HG02642 (cell line): ENCODE data around the gene RTEL1.
"Not testable (repeated sequence)": the region's sequence is repeated elsewhere in the genome, so short reads cannot be mapped to it uniquely, and the experiment has no call there.

Experiments
- ATAC-seq: cut with Tn5 transposase; IDR thresholded peaks from one replicate; pipeline ENCODE4 v1.9.1; 2021; ENCODE audit warnings: mild to moderate bottlenecking; ENCODE audit not compliant: unreplicated experiment, poor library complexity

RTEL1 gene

DNA sequence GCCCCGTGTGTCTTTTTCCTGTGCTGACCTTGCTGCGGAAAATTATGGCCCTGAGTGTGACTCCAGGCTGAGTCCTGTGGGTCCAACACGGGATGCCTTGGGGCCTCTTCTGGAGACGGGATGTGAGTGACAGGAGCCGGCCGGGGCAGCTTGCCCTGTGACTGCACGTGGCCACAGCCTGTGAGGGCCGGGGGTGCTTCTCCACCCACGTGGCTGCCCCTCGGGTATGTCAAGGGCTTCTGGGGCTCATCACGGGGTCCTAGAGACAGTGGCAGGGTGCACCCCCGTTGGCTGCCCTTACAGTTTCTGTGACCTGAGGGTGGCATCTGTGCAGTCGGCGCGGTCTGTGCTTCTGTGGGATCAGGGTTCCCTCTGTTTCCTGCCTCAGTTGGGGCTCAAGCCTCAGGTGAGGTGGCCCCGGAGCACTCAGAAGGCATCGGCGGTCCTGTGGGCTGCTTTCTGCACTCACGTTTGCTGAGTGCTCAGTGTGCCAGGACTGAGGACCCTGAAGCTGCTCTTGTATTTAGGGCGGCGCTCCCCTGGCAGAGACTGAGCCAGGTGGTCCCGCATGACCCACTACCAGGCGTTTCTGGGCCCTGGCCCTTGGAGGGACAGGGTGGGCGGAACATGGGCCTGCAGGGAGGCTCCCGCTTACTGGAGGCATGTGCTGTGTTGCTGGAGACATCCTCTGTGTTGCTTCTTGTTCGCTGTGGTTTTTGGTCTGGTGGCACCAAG, 5.4 kb downstream of the RTEL1 start:
- ATAC-seq, result no peak

DNA sequence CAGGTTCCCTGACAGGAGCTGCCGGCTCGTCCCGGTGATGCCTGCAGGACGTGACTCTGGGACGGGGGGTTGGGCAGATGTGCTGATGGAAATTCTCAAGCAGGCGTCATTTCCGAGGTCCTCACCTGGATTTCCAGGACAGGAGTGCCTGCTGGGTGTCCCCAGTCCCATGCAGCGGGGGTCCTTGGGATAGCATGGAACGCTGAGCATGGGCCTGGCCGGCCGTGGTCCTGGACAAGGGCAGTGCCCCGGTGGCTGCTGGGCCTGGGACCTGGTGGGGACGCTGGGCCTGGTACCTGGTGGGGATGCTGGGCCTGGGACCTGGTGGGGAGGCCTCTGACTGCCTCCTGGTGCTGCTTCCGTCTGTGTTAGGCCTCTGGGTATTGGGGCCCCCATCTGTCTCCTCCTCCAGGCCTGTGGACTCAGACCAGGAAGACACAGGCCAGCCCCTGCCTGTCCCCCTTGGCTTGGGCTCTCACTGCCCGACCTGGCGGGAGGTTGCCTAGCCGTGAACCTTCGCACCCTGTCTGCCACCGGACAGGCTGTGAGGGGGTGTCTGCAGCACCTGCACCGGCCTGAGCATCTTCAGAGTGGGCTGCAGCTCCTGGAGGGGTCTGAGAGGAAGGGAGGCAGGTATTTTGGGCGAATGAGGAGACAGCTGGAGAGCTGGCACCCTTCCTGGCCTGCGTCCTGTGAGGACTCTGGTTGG, 6.2 kb downstream of the RTEL1 start:
- no peak for ATAC-seq

- no peak for ATAC-seq
Observed at GRCh38 chr20:63664861-63665594, 6.9 kb downstream of the RTEL1 start.

DNA sequence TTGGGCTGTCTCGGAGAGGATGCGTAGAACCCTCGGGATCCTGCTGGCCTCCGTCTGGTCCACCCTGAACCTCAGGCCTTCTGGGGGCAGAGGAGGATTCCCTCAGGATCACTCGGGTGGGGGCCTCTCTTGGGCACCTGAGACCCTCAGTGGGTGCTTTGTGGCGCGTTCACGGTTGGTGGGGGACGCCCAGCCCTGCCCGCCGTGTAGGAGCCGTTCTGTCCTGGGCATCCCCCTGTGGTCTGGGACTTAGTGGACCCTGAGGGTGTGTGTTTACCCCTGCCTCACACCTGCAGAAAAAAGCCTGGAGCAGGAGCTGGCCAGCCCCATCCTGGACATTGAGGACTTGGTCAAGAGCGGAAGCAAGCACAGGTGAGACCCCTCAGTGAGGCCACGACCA, 7.6 kb downstream of the RTEL1 start:
- ATAC-seq, result no peak

- no peak for ATAC-seq
Observed at GRCh38 chr20:63667858-63668257, 9.7 kb downstream of the RTEL1 start.

- no peak for ATAC-seq
Observed at GRCh38 chr20:63668351-63668750, 10.2 kb downstream of the RTEL1 start.

- not testable (repeated sequence) for ATAC-seq
Observed at GRCh38 chr20:63671695-63672094, 13.6 kb downstream of the RTEL1 start.

GRCh38 chr20:63672666-63673065, 14.6 kb downstream of the RTEL1 start:
- no peak for ATAC-seq

DNA sequence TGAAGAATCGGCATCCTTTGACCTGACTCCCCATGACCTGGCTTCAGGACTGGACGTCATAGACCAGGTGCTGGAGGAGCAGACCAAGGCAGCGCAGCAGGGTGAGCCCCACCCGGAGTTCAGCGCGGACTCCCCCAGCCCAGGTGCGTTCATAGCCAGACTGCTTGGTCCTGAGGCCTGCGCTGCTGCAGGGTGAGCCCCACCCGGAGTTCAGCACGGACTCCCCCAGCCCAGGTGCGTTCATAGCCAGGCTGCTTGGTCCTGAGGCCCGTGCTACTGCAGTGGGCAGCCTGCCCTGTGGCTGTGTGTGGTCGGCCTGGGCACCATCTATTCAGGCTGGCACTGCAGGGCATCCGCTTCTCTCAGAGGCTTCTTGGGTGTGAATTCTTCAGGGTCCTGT, 15.8 kb downstream of the RTEL1 start:
- no peak for ATAC-seq

GRCh38 chr20:63675681-63676368, 17.7 kb downstream of the RTEL1 start:
- ATAC-seq, result no peak

DNA sequence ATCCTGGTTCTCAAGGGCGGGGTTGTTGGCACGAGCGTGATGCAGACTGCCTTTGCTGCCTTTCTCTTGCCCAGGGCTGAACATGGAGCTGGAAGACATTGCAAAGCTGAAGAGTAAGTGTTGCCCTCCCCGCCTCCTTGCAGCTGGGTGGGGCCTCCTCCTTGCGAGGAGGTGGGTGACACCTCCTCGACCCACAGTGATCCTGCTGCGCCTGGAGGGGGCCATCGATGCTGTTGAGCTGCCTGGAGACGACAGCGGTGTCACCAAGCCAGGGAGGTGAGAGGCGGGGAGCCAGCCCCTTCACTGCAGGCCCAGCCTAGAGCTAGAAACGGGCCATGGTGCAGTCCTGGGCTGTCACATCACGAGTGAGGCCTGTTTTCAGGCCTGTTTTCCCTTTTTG, 20.0 kb downstream of the RTEL1 start:
- ATAC-seq, result no peak

GRCh38 chr20:63678667-63679465, 20.8 kb downstream of the RTEL1 start:
- no peak for ATAC-seq

GRCh38 chr20:63679799-63680305, 21.7 kb downstream of the RTEL1 start:
- ATAC-seq, result no peak

DNA sequence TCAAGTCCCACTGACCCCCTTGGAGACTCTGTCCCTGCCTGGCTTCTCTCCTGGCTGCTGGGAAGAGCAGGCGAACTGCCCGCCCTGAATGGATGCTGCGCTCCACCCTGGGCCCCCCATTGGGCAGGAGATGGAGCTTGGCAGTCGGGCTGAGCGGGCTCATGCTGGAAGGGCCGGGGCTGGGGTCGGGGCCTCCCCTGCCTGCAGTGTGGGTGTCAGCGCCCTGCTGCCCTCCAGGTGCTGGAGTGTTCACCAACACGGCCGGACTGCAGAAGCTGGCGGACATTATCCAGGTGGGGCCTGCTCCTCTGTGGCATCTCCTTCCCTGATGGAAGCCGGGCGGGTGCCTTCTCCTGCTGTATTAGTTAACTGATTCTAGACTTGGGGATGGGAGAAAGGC, 22.3 kb downstream of the RTEL1 start:
- no peak for ATAC-seq

DNA sequence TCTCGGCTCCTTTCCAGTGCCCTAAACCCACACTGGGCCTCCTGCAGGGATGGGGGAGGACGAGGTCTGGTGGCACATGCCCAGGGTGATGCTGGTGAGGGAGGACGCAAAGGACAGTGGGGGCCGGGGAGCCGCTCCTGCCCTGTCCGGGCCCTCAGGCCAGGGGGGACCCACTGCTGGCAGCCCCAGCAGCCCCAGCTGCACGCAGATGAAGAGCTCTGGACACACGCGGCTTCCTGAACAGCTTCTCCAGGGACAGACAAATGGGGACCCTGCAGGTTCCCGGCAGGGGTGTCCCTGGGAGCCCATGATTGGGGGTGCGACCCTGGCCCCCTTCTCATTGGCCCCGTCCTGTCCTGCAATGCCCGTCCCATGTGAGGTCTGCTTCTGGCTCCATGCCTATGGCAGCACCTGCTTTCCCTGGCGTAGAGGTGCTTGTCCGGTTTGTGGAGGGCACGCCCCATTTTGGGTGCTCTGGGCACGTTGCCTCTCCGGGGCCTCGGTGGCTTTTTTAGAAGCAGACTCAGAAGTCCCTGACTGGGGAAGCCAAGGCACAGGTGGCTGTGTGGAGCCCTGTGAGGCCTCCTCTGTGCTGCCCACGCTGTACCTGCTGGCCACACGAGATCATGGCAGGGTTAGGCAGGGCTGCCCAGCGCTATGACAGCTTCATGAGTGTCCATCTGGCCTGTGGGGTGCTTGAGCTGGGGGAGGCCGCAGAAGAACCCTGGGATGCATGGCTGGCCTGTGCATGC, 22.9 kb downstream of the RTEL1 start:
- ATAC-seq, result no peak

DNA sequence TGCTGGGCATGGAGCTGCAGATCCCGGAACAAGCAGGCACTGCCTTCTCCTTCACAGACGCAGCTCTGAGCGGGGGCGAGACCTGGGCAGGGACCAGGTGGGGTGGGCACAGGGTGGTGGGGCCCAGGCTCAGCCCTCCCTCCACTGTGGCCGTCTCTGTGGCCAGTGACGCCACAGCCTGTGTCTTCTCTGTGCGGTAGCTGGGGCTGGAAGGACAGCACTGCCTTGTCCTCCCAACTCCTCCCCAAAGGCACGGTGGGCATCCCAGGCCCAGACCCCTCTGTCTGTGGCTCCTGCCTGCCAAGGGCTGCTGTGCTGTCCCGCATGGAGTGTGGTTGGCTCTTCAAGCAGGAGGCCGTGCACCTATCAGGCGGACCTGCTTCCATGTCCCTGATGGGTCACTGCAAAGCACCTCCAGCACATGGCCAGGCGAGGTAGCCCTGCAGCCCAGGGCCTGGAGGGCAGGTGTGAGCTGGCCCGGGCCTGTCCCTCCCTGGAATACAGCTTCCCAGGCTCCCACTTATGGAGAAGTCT, 23.6 kb downstream of the RTEL1 start:
- no peak for ATAC-seq

DNA sequence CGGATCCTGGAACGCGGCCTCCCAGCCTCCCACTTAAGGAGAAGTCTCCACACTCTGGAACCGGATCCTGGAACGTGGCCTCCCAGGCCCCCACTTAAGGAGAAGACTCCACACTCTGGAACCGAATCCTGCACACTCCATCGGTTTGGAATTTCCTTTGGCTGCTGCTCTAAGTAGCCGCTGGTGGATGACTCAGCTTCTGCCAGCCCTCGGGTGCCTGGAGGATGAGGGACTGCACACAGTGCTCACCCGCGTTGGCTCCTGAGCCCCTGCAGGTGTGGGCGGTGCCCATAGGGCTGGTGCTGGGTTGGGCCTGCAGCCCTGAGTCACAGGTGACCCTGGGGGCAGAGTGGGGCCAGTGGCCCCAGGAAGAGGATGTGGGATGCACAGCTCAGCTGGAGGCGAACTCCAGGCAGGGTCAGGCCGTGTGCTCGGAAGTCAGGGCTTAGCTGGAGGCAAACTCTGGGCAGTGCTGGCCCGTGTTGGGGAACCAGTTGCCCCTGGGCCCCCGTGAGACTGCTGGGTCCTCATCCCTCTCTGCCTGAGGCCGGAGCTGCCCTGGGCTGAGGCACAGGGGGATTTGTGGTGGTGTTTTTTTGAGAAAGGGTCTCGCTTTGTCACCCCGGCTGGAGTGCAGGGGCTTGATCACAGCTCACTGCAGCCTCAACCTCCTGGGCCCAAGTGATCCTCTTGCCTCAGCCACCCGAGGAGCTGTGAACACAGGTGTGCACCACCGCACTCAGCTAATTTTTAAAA, 24.4 kb downstream of the RTEL1 start:
- ATAC-seq, result no peak
